IPS-18c (cell line): ENCODE results near the gene SPATA17.
A peak's percentile ranks its signal among the peaks of the same experiment; 100 is the strongest.
"Not testable (repeated sequence)": the region's sequence is repeated elsewhere in the genome, so short reads cannot be mapped to it uniquely, and the experiment has no call there.

ENCODE experiments used
- H3K4me3 ChIP-seq: 2 replicates; pipeline ENCODE4 v1.7.0; 2013; ENCODE audit warnings: low read depth, mild to moderate bottlenecking, low read length, moderate library complexity; ENCODE audit not compliant: insufficient read depth
- H3K9me3 ChIP-seq: one replicate; pipeline ENCODE4 v1.6.1; 2013; ENCODE audit warnings: mild to moderate bottlenecking, low read length, moderate library complexity; ENCODE audit not compliant: control insufficient read depth, insufficient read depth

SPATA17 gene

GRCh38 chr1:217630711-217631591, at the start of gene SPATA17, which contains the start of gene GPATCH2:
SPATA17 (plus strand) TSS chr1:217631344; CDS start chr1:217631379, 35 bp downstream.
GPATCH2 (minus strand) TSS chr1:217631090; CDS start chr1:217630971, 119 bp downstream.
- Histone ChIP-seq H3K4me3 (peak within 1 kb of the TSS; percentile 82), H3K9me3 (no peaks in the 10 kb centered on the region)

GRCh38 chr1:217584286-217584811, 46.8 kb upstream of the SPATA17 start:
- not testable (repeated sequence) for H3K4me3 ChIP-seq, H3K9me3 ChIP-seq

- no peak overlapping the region for H3K4me3 ChIP-seq
- H3K9me3 ChIP-seq, result no peaks in the 10 kb centered on the region
Measured at GRCh38 chr1:217585577-217585976, 45.6 kb upstream of the SPATA17 start.

GRCh38 chr1:217586586-217586985, 44.6 kb upstream of the SPATA17 start:
- Histone ChIP-seq H3K4me3 (no peak overlapping the region), H3K9me3 (no peaks in the 10 kb centered on the region)

- no peaks in the 10 kb centered on the region for H3K9me3 ChIP-seq
- H3K4me3 ChIP-seq, result no peak overlapping the region
Measured at GRCh38 chr1:217590598-217590997, 40.5 kb upstream of the SPATA17 start.

GRCh38 chr1:217599154-217599553, 32.0 kb upstream of the SPATA17 start:
- Histone ChIP-seq H3K9me3 (no peaks in the 10 kb centered on the region), H3K4me3 (no peak overlapping the region)

GRCh38 chr1:217602380-217602779, 28.8 kb upstream of the SPATA17 start:
- no peaks in the 10 kb centered on the region for H3K9me3 ChIP-seq
- H3K4me3 ChIP-seq, result no peak overlapping the region

GRCh38 chr1:217605390-217605789, 25.8 kb upstream of the SPATA17 start:
- H3K4me3 ChIP-seq, result no peak overlapping the region
- no peaks in the 10 kb centered on the region for H3K9me3 ChIP-seq

GRCh38 chr1:217614200-217614712, 16.9 kb upstream of the SPATA17 start:
- H3K4me3 ChIP-seq, result no peak overlapping the region
- no peaks in the 10 kb centered on the region for H3K9me3 ChIP-seq

GRCh38 chr1:217617126-217617525, 14.0 kb upstream of the SPATA17 start:
- Histone ChIP-seq H3K9me3 (no peaks in the 10 kb centered on the region), H3K4me3 (no peak overlapping the region)

- H3K4me3 ChIP-seq, result no peak overlapping the region
- no peaks in the 10 kb centered on the region for H3K9me3 ChIP-seq
Measured at GRCh38 chr1:217620814-217621213, 10.3 kb upstream of the SPATA17 start.

- H3K4me3 ChIP-seq, result no peak overlapping the region
Measured at GRCh38 chr1:217622042-217622441, 9.1 kb upstream of the SPATA17 start.

GRCh38 chr1:217626321-217626720, 4.8 kb upstream of the SPATA17 start:
- H3K9me3 ChIP-seq, result no peaks in the 10 kb centered on the region
- no peak overlapping the region for H3K4me3 ChIP-seq

More at GRCh38 chr1:217622042-217622441, 9.1 kb upstream of the SPATA17 start:
- no peaks in the 10 kb centered on the region for H3K9me3 ChIP-seq

GRCh38 chr1:217627431-217627830, 3.7 kb upstream of the SPATA17 start:
- Histone ChIP-seq H3K4me3 (no peak overlapping the region), H3K9me3 (no peaks in the 10 kb centered on the region)

- Histone ChIP-seq H3K4me3 (no peak overlapping the region), H3K9me3 (no peaks in the 10 kb centered on the region)
Measured at GRCh38 chr1:217642455-217642854, 11.3 kb downstream of the SPATA17 start.

- Histone ChIP-seq H3K9me3 (no peaks in the 10 kb centered on the region), H3K4me3 (no peak overlapping the region)
Measured at GRCh38 chr1:217647791-217648190, 16.6 kb downstream of the SPATA17 start.

GRCh38 chr1:217650674-217651073, 19.5 kb downstream of the SPATA17 start:
- H3K9me3 ChIP-seq, result no peaks in the 10 kb centered on the region

More at GRCh38 chr1:217650674-217651073, 19.5 kb downstream of the SPATA17 start:
- H3K4me3 ChIP-seq, result no peak overlapping the region
